Measurements from ENCODE around the gene PDLIM1. TPM values are rescaled to one million over a fixed set of nuclear protein-coding genes. Genes with fewer than 3 reads are reported as not detected.

PDLIM1 gene
- total and polyA plus RNA-seq, 10 of the 15 experiments (the other 5 are each of a cell fraction or from before 2014, with no cell fraction given), result 95.7 to 714 (median 309) TPM

GRCh38 chr10:95214369-95214768, 76.4 kb downstream of the PDLIM1 start:
- in situ Hi-C loops (cut with MboI), result no loop called here
- RAD21 ChIA-PET (ENCODE audit: unreplicated experiment), result no interaction called here
- no peak overlapping the region for H3K9ac ChIP-seq (ENCODE audit: control insufficient read depth, insufficient read depth, low read length)
- no peak overlapping the region for H3K27ac ChIP-seq (ENCODE audit: control insufficient read depth, insufficient read depth)
- no peak for ATAC-seq
- no peaks in the 10 kb centered on the region for H4K20me1 ChIP-seq (ENCODE audit: control insufficient read depth, insufficient read depth)
- H3K4me1 ChIP-seq (ENCODE audit: control insufficient read depth, insufficient read depth, low read length), result peaks cover 4% of the 10 kb centered on the region; the same call in 1 of the 2 replicates
- no peak overlapping the region for H3K4me3 ChIP-seq
- no peaks in the 10 kb centered on the region for H3K79me2 ChIP-seq (ENCODE audit: control insufficient read depth, insufficient read depth, low read length)
- H2AFZ ChIP-seq (ENCODE audit: control insufficient read depth, low read depth, low read length), result no peak overlapping the region
- no peak for TF ChIP-seq IRF3 (IDR thresholded peaks at IDR 0.05)
- no peak for TF ChIP-seq NR2F1 (conservative IDR thresholded peaks at IDR 0.05)
- TF ChIP-seq ZBTB4 (CRISPR knock-in tag; IDR thresholded peaks at IDR 0.05), result no peak
- TF ChIP-seq EGR1 (IDR thresholded peaks at IDR 0.05; ENCODE audit: borderline replicate concordance in 1 of 2, low read depth in 2 of 2, low read length in 2 of 2), result no peak
- no peak for TF ChIP-seq ATF3 (IDR thresholded peaks at IDR 0.05; ENCODE audit: borderline replicate concordance, extremely low read depth, low read depth, low read length)
- TF ChIP-seq NKRF (conservative IDR thresholded peaks at IDR 0.05), result no peak
- no peak for TF ChIP-seq STAT3 (IDR thresholded peaks at IDR 0.05; ENCODE audit: low read depth, low read length)
- no peak for TF ChIP-seq ESRRA (IDR thresholded peaks at IDR 0.05; ENCODE audit: low read length)
- WGBS (ENCODE audit: insufficient coverage, insufficient replicate concordance, low lambda C conversion rate, missing lambda C conversion rate), result 72% methylated on average over 2 of the region's 2 CpGs
- CTCF ChIA-PET, result interaction anchor here (1.4 kb wide), 1 partner anchor 32 kb away, joined by 3 read pairs; no protein-coding TSS in a partner anchor
- no peaks in the 10 kb centered on the region for H3K36me3 ChIP-seq (ENCODE audit: control insufficient read depth in 2 of 2, insufficient read depth in 2 of 2, low read length in 1 of 2)
- no peaks in the 10 kb centered on the region; the same call in 2 of the 3 replicates for H3K9me3 ChIP-seq (replicated peaks; ENCODE audit: control insufficient read depth, insufficient read depth, low read length)
- no peak for FAIRE-seq
- intact Hi-C loops (cut with micrococcal nuclease; ENCODE audit: unreplicated experiment), result no loop called here
- no peak overlapping the region for H3K4me2 ChIP-seq (ENCODE audit: control insufficient read depth, insufficient read depth)
- POLR2A ChIA-PET, result no interaction called here
- no TSS peak for BruUV-seq (replicated peaks)
- H3K27me3 ChIP-seq (replicated peaks in 1 of 2; ENCODE audit: control insufficient read depth in 2 of 2, insufficient read depth in 2 of 2, low read length in 1 of 2), result no peaks in the 10 kb centered on the region
- no peak for DNase-seq (ENCODE audit: low read depth, low spot score)
- SMC1A ChIA-PET (ENCODE audit: uncharacterized antibody, unreplicated experiment), result no interaction called here

All from GM12878 (cell line).